ENCODE measurements around the gene ZNF792. TPM values are rescaled to one million over a fixed set of nuclear protein-coding genes. Genes with fewer than 3 reads are reported as not detected.
"Not testable (repeated sequence)": the region's sequence is repeated elsewhere in the genome, so short reads cannot be mapped to it uniquely, and the experiment has no call there.

Gene ZNF792
- total RNA-seq, 1 donor, result 36.9 TPM

DNA sequence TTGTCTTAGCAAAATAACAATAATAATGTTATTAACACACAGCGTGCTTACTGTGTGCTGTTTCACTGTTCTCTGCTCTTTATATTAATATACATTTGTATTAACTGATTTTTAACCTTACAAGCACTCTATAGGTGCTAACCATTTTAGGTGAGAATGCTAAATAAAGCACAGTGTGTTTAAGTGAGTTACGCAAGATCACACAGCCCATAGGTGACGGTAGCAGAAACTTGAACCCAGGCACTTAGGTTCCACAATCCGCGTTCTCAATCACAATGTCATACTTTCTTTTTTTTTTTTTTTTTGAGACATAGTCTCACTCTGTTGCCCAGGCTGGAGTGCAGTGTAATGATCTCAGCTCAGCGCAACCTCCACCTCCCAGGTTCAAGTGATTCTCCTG, 31.5 kb downstream of the ZNF792 start:
- no peak for DNase-seq (ENCODE audit: low read depth in 2 of 3, low spot score in 2 of 3)

DNA sequence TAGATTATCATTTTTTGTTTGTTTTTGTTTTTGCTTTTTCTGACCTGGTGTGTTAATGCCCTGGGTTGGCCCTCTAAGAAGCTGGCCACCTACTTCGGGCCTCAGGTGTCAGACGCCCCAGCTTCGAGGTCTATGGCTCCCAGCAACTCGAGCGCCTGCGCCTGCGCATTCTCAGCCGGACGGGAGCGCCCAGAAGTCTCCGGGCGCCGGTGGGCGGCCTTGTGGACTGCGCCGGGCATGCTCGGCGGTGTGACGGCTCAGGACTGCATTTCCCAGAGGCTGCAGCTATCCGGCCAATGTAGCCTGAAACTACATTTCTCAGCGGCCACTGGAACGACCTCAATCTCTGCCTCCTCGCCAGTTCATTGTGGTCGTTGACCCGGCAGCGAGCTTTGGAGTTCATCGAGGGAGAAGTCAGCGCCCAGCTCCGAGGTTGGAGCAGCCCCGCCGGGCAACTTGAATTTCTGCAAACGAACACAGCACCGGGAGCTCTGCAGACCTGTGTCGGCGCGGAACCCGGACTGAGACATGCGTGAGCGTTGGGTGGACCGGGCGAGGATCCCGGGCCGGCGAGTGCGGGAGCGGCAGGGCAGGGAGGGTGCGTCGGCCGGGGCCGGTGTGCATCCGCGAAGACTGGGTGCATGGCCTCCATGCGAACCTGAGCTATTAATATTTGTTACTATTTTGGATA, 37.2 kb downstream of the ZNF792 start, which contains the start of gene ZNF30:
ZNF30 (plus strand) TSS at position 219 of the 691 bp plus-strand sequence. CDS start 3,045 bp downstream, outside the sequence.
- peak; percentile 49 to 90 (median 85) for DNase-seq (ENCODE audit: low read depth in 2 of 3, low spot score in 2 of 3)

DNA sequence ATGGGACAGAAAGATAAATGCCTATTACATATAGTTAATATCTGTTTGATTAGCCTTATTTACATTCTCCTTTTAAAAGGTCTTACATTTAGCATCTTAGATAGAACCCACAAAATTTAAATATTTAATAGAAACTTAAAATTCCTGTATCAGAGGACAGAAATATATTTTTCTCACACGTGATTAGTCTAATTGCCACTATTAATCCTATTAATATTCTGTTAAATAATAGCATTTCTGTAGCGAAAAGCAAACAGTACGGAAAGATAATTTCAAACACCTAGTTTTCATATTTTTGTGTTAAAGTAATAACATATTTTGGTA, 37.7 kb downstream of the ZNF792 start:
- DNase-seq (ENCODE audit: low read depth in 2 of 3, low spot score in 2 of 3), result no peak

DNA sequence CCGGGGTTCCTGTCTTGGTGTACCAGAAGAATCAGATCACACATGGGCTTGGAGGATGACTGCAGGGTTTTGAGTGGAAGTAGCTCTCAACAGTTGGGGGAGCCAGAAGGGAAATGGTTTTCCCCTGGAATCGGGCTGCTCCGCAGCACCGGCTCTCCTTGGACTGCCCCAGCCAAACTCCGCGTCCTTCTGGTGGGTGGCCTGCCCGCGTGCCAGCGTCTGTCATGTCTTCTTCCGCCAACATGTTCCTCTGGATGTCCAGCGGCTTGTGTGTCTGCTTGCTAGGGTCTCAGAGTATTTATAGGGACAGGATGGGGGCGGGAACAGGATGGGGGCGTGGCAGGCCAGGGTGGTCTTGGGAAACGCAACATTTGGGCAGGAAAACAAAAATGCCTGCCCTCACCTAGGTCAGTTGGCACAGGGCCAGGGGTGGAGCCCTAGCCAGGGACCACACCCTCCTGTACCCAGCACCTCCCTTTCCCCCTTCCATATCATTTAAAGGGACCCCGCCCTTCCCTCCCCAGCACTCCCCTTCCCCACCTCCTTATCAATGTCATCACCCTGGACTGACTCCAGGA, 38.7 kb downstream of the ZNF792 start:
- no peak for DNase-seq (ENCODE audit: low read depth in 2 of 3, low spot score in 2 of 3)

DNA sequence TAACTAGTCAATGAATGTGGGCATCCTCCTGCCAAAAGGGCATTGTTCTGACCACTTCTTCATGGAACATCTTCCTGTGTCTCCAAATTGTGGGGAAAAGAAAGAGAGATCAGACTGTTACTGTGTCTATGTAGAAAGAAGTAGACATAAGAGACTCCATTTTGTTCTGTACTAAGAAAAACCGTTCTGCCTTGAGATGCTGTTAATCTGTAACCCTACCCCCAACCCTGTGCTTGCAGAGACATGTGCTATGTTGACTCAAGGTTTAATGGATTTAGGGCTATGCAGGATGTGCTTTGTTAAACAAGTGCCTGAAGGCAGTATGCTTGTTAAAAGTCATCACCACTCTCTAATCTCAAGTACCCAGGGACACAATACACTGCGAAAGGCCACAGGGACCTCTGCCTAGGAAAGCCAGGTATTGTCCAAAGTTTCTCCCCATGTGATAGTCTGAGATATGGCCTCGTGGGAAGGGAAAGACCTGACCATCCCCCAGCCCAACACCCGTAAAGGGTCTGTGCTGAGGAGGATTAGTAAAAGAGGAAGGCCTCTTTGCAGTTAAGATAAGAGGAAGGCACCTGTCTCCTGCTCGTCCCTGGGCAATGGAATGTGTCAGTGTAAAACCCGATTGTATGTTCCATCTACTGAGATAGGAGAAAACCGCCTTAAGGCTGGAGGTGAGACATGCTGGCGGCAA, 43.8 kb downstream of the ZNF792 start:
- DNase-seq (ENCODE audit: low read depth in 2 of 3, low spot score in 2 of 3), result not testable (repeated sequence)

DNA sequence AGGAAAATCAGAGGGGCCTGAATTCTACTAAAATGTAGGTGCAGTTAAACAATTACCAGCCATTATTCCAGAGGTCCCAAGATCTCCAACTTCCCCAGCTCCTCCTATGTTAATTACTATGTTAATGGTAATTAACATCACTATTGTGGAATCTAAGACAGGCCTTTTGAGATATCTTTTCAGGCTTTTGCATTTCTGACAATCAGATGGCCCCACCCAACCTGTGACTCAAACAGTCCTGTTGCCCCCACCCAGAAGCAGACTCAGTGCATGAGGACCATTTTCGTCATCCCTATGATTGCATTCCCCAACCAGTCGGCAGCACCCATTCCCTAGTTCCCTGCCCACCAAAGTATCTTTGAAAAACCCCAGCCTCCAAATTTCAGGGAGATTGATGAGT, 45.8 kb downstream of the ZNF792 start:
- DNase-seq (ENCODE audit: low read depth in 2 of 3, low spot score in 2 of 3), result no peak

DNA sequence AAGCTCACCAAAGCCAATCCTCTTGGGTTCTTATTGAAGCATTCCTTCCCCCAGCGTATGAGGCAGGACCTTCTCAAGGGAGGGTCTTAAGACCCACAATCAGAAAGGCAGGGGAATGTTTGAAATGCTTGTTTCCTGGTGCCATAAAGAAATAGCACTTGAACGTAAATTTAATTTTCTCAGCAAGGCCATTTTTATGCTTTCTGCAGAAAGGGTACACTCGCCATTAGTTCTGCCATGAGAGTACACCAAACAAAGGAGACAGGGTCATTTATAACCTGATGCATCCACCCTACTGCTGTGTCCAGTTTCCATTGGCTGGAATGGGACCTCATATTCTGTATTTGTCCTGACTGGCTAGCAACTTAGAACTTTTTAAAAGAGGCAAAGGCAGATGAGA, 46.9 kb downstream of the ZNF792 start:
- DNase-seq (ENCODE audit: low read depth in 2 of 3, low spot score in 2 of 3), result not testable (repeated sequence)

DNA sequence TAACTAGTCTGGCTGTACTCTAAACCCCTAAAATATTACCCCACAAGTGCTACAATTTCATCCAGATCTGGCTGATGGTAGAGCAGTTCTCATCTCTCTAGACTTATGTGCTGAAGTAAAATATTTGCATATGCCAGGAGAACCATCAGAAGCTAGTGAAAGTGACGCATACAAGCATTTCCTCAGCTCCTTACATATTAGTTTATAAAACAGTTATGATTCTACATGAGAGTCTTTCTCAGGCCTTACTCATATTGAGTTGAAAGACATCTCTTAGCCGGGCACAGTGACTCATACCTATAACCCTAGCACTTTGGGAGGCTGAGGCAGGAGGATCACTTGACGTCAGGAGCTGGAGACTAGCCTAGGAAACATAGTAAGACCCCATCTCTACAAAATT, 53.3 kb downstream of the ZNF792 start:
- no peak for DNase-seq (ENCODE audit: low read depth in 2 of 3, low spot score in 2 of 3)

Other genes with a start within 250 kb of the ZNF792 start
- gene ZNF181, start 230.0 kb downstream of the ZNF792 start, total RNA-seq, result 15.6 TPM
- gene ZNF599, start 191.0 kb downstream of the ZNF792 start, total RNA-seq, result 7.8 TPM
- 1.6 TPM for gene ZNF30, start 37.3 kb downstream of the ZNF792 start, total RNA-seq
- gene GRAMD1A, start 36.1 kb upstream of the ZNF792 start, total RNA-seq, result 57.4 TPM
- gene SCN1B, start 66.2 kb upstream of the ZNF792 start, total RNA-seq, result 1.9 TPM
- gene HPN, start 77.5 kb upstream of the ZNF792 start, total RNA-seq, result under 0.01 TPM
- 0.81 TPM for gene FXYD3, start 151.6 kb upstream of the ZNF792 start, total RNA-seq
- 0.27 TPM for gene LGI4, start 170.8 kb upstream of the ZNF792 start, total RNA-seq
- not detected for gene FXYD1, start 174.6 kb upstream of the ZNF792 start, total RNA-seq
- gene FXYD7, start 179.0 kb upstream of the ZNF792 start, total RNA-seq, result not detected
- 319 TPM for gene FXYD5, start 190.5 kb upstream of the ZNF792 start, total RNA-seq